C4-2B (cell line): Measurements from ENCODE around the gene STPG2.

ENCODE experiments used
- H3K27ac ChIP-seq: fragments of 450-650 bp; 2 replicates; pipeline ENCODE4 v1.5.1; 2017
- CTCF ChIP-seq: fragments of 450-650 bp; conservative IDR thresholded peaks from 2 replicates; pipeline ENCODE4 v1.5.1; 2017; ENCODE audit warnings: mild to moderate bottlenecking
- ZFX ChIP-seq: fragments of 450-650 bp; IDR thresholded peaks from 2 replicates; pipeline ENCODE4 v1.6.1; 2017

The STPG2 gene

GRCh38 chr4:98166025-98166730 lies 22.9 kb upstream of the STPG2 start:
- TF ChIP-seq CTCF (no peak), ZFX (no peak)
- H3K27ac ChIP-seq, result peak overlapping the region; percentile 31

- TF ChIP-seq ZFX (no peak), CTCF (no peak)
- no peak overlapping the region for H3K27ac ChIP-seq
These were observed 19.4 kb upstream of the STPG2 start for GRCh38 chr4:98162696-98163095.

- TF ChIP-seq CTCF (no peak), ZFX (no peak)
- no peak overlapping the region for H3K27ac ChIP-seq
These were observed 8.1 kb upstream of the STPG2 start for GRCh38 chr4:98151145-98151924.

GRCh38 chr4:98150092-98150761 lies 7.0 kb upstream of the STPG2 start:
- TF ChIP-seq ZFX, result no peak
- TF ChIP-seq CTCF, result peak; percentile 39
- no peak overlapping the region for H3K27ac ChIP-seq

GRCh38 chr4:98148856-98149255 lies 5.6 kb upstream of the STPG2 start:
- TF ChIP-seq ZFX, result no peak
- TF ChIP-seq CTCF, result no peak
- H3K27ac ChIP-seq, result no peak overlapping the region

GRCh38 chr4:98126141-98126540 lies 17.1 kb downstream of the STPG2 start:
- H3K27ac ChIP-seq, result no peak overlapping the region
- TF ChIP-seq ZFX (no peak), CTCF (no peak)

GRCh38 chr4:98125585-98125984 lies 17.7 kb downstream of the STPG2 start:
- no peak overlapping the region for H3K27ac ChIP-seq
- no peak for TF ChIP-seq ZFX
- no peak for TF ChIP-seq CTCF
